Measurements from ENCODE around the gene IL2RA.

Gene IL2RA

GRCh38 chr10:6037422-6037821, 24.7 kb downstream of the IL2RA start:
- no peak overlapping the region for H3K4me3 ChIP-seq (ENCODE audit: low read depth, low read length)
- POLR2A ChIA-PET, result no interaction called here
- CTCF ChIA-PET, result interaction anchor here (1.0 kb wide), 1 partner anchor 23 kb away, joined by 4 read pairs; no protein-coding TSS in a partner anchor
- DNase-seq (ENCODE audit: low read depth, low spot score), result no peak
- TF ChIP-seq CTCF (IDR thresholded peaks at IDR 0.05; ENCODE audit: insufficient read depth, low read length, missing control alignments), result no peak

- H3K4me3 ChIP-seq (ENCODE audit: low read depth, low read length), result no peak overlapping the region
- no peak for DNase-seq (ENCODE audit: low read depth, low spot score)
- ChIA-PET CTCF (no interaction called here), POLR2A (no interaction called here)
- no peak for TF ChIP-seq CTCF (IDR thresholded peaks at IDR 0.05; ENCODE audit: insufficient read depth, low read length, missing control alignments)
These were observed 25.3 kb downstream of the IL2RA start for GRCh38 chr10:6036861-6037321.

- ChIA-PET POLR2A (no interaction called here), CTCF (no interaction called here)
- no peak overlapping the region for H3K4me3 ChIP-seq (ENCODE audit: low read depth, low read length)
- no peak for DNase-seq (ENCODE audit: low read depth, low spot score)
- TF ChIP-seq CTCF (IDR thresholded peaks at IDR 0.05; ENCODE audit: insufficient read depth, low read length, missing control alignments), result no peak
These were observed 26.1 kb downstream of the IL2RA start for GRCh38 chr10:6035931-6036575.

GRCh38 chr10:6035101-6035834, 26.9 kb downstream of the IL2RA start:
- CTCF ChIA-PET, result no interaction called here
- no peak for TF ChIP-seq CTCF (IDR thresholded peaks at IDR 0.05; ENCODE audit: insufficient read depth, low read length, missing control alignments)
- no peak overlapping the region for H3K4me3 ChIP-seq (ENCODE audit: low read depth, low read length)
- POLR2A ChIA-PET, result no interaction called here
- no peak for DNase-seq (ENCODE audit: low read depth, low spot score)

- no peak for DNase-seq (ENCODE audit: low read depth, low spot score)
- ChIA-PET POLR2A (no interaction called here), CTCF (interaction anchor here (1.5 to 1.7 kb wide), 2 partner anchors 20 to 52 kb away, joined by 5 to 11 read pairs; no protein-coding TSS in a partner anchor)
- no peak for TF ChIP-seq CTCF (IDR thresholded peaks at IDR 0.05; ENCODE audit: insufficient read depth, low read length, missing control alignments)
- H3K4me3 ChIP-seq (ENCODE audit: low read depth, low read length), result no peak overlapping the region
These were observed 27.8 kb downstream of the IL2RA start for GRCh38 chr10:6034371-6034770.

GRCh38 chr10:6033954-6034353, 28.2 kb downstream of the IL2RA start:
- TF ChIP-seq CTCF (IDR thresholded peaks at IDR 0.05; ENCODE audit: insufficient read depth, low read length, missing control alignments), result no peak
- no peak for DNase-seq (ENCODE audit: low read depth, low spot score)
- CTCF ChIA-PET, result interaction anchor here (1.0 to 1.7 kb wide), 3 partner anchors 20 to 372 kb away, joined by 3 to 11 read pairs (median 5); no protein-coding TSS in a partner anchor
- H3K4me3 ChIP-seq (ENCODE audit: low read depth, low read length), result no peak overlapping the region
- POLR2A ChIA-PET, result no interaction called here

Measured in AG04449 (cell line).